Common myeloid progenitor, CD34-positive (primary cell): ENCODE measurements around the gene NDST3.

Experiments
- CTCF ChIA-PET: fragments of 350-600 bp; sonication (Branson Sonifier 250); formaldehyde crosslinking; loops from one replicate; lab custom pipeline; 2021; ENCODE audit warnings: antibody characterized with exemption; lab: Charles Lee
- POLR2A ChIA-PET: fragments of 350-600 bp; sonication (Branson Sonifier 250); formaldehyde crosslinking; loops from one replicate; lab custom pipeline; 2021; ENCODE audit warnings: antibody characterized with exemption; lab: Charles Lee
- DNase-seq, 3 donors: peaks; one replicate each; pipeline versions ENCODE4 v3.0.0 to v3.0.0-alpha.2; 2013
- H3K27ac ChIP-seq, 2 experiments: 1 replicate in 1 of 2; 2 replicates in 1 of 2; pipeline ENCODE4 v1.7.0; 2013; ENCODE audit warnings: inconsistent platforms in 2 of 2, low read length in 2 of 2, mild to moderate bottlenecking in 2 of 2, low read depth in 1 of 2, moderate library complexity in 1 of 2; ENCODE audit not compliant: severe bottlenecking in 2 of 2, insufficient read depth in 1 of 2, poor library complexity in 1 of 2
- H3K27me3 ChIP-seq, 5 experiments: replicated peaks in 2 of 5; 1 replicate in 3 of 5; 2 replicates in 2 of 5; pipeline versions ENCODE4 v1.6.1 to v1.7.0; 2013; ENCODE audit warnings: low read length in 4 of 5, mild to moderate bottlenecking in 2 of 5, moderate library complexity in 2 of 5, inconsistent platforms in 1 of 5; ENCODE audit not compliant: insufficient read depth in 5 of 5, control insufficient read depth in 4 of 5
- H3K36me3 ChIP-seq, 4 experiments: 1 replicate in 2 of 4; 2 replicates in 2 of 4; pipeline versions ENCODE4 v1.6.1 to v1.7.0; 2013; ENCODE audit warnings: low read length in 3 of 4, control low read depth in 1 of 4, mild to moderate bottlenecking in 1 of 4; ENCODE audit not compliant: control insufficient read depth in 4 of 4, insufficient read depth in 4 of 4
- H3K4me1 ChIP-seq, 4 experiments: 1 replicate in 3 of 4; 2 replicates in 1 of 4; pipeline versions ENCODE4 v1.6.1 to v1.7.1; 2013; ENCODE audit warnings: low read length in 3 of 4, mild to moderate bottlenecking in 3 of 4, control low read depth in 1 of 4, inconsistent platforms in 1 of 4, moderate library complexity in 1 of 4; ENCODE audit not compliant: control insufficient read depth in 4 of 4, insufficient read depth in 4 of 4; ENCODE audit errors: control extremely low read depth in 1 of 4
- H3K4me3 ChIP-seq, 7 experiments: 1 replicate in 4 of 7; 2 replicates in 3 of 7; pipeline versions ENCODE4 v1.5.1 to v1.7.0; 2013; ENCODE audit warnings: mild to moderate bottlenecking in 7 of 7, low read length in 6 of 7, moderate library complexity in 6 of 7, inconsistent platforms in 2 of 7, low read depth in 2 of 7, control low read depth in 1 of 7; ENCODE audit not compliant: insufficient read depth in 4 of 7, control insufficient read depth in 1 of 7; ENCODE audit errors: extremely low read depth in 1 of 7
- H3K9me3 ChIP-seq, 5 experiments: 1 replicate in 4 of 5; 2 replicates in 1 of 5; pipeline versions ENCODE4 v1.6.1 to v1.7.1; 2013; ENCODE audit warnings: low read length in 4 of 5, mild to moderate bottlenecking in 2 of 5, inconsistent platforms in 1 of 5, low read depth in 1 of 5, moderate library complexity in 1 of 5; ENCODE audit not compliant: control insufficient read depth in 4 of 5, insufficient read depth in 2 of 5; ENCODE audit errors: control extremely low read depth in 1 of 5
- WGBS: methylation state at CpG from one replicate; pipeline ENCODE4 v1.1.5; 2013; ENCODE audit not compliant: insufficient coverage; 5-methylcytosine and 5-hydroxymethylcytosine counted together

The NDST3 gene

DNA sequence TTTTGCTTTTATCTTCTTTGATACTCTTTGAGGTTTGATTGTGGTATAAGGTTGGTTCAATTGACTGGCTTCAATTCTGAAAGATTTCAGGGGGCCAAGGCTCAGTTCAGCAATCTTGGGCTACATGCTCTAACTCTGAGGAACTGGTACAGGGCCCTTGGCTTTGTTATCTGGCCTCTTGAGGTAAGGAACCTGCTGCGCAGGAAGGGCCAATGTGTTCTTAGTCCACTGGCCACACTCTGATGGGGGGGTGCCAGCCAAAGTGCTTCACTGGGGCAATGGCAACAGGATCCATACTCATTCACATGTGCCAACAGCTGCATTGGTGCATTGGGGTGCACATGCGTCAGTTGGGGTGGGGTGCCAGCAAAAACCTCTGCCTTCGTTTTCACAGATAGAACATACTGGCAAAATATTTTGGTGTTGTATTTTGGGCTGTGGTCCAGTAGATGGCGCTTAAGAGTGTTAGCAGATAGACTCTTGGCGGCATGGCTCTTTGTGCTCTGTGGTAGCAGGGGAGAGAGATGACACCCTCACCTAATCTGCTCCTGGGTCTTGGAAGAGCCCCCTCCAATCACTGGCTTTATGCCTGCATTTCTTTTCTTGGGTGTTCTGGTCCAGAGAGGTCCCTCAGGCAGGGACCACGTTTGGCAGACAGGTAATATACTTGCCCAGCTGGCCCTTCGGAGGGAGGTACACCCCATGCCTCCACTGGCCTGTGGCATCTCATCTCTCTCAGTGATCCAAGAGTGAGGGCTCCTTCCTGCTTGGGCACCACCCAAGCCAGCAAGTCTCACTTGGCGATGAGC is 42.9 kb downstream of the NDST3 start:
- Histone ChIP-seq H3K4me3 (no peak overlapping the region), H3K9me3 (peaks cover 0 to 3% (median 0%) of the 10 kb centered on the region in 5 experiments), H3K36me3 (no peaks in the 10 kb centered on the region), H3K4me1 (no peaks in the 10 kb centered on the region), H3K27me3 (no peaks in the 10 kb centered on the region), H3K27ac (no peak overlapping the region)
- 81% methylated on average over 8 of the region's 8 CpGs for WGBS
- DNase-seq, result peak; percentile 3 to 44 (median 30)
- POLR2A ChIA-PET, result no interaction called here
- CTCF ChIA-PET, result interaction anchor here (0.7 to 1.4 kb wide), 5 partner anchors 16 to 148 kb away, joined by 3 to 4 read pairs (median 3); no protein-coding TSS in a partner anchor

DNA sequence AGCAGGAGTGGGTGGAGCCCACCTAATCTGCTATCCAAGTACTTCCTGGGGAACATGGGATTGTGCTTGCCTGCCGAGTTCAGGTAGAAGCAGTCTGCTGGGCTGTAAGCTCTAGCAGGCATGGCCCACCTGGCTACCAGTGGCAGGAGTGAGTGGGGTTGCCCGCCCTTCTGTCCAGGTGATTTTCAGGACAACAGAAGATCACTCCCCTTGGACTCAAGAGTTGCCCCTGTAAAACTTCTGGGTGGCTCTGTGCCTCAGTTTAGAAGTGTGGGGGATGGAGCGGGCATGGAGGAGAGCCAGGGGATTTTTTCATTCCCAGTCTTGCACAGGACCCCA is 43.5 kb downstream of the NDST3 start:
- POLR2A ChIA-PET, result no interaction called here
- 89% methylated on average over 2 of the region's 3 CpGs for WGBS
- CTCF ChIA-PET, result interaction anchor here (1.3 kb wide), 1 partner anchor 17 kb away, joined by 3 read pairs; no protein-coding TSS in a partner anchor
- Histone ChIP-seq H3K27me3 (no peaks in the 10 kb centered on the region), H3K36me3 (no peaks in the 10 kb centered on the region), H3K9me3 (peaks cover 0 to 3% (median 0%) of the 10 kb centered on the region in 5 experiments), H3K27ac (no peak overlapping the region), H3K4me1 (no peaks in the 10 kb centered on the region), H3K4me3 (no peak overlapping the region)
- DNase-seq, result no peak

DNA sequence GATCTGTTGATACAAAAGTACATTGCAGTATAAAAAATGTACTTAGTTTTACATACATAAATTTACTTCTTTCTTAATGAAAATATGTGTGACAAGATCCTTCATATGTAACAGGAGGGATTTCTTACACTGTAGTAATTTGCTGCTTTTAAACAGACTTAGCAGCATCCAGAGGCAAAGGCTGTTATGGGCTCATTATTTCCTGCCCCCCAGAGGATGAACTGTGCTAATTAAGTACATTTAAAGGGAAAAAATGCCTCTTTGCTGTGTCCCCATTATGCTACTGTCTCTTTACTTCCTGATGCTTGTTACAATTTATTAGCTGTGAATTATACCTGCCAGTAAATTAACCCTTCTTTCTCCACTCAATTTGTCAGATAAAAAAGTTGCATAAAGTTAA is 47.1 kb downstream of the NDST3 start:
- Histone ChIP-seq H3K27me3 (no peaks in the 10 kb centered on the region), H3K27ac (no peak overlapping the region), H3K4me3 (no peak overlapping the region), H3K36me3 (no peaks in the 10 kb centered on the region), H3K4me1 (no peaks in the 10 kb centered on the region), H3K9me3 (peaks cover 0 to 3% (median 0%) of the 10 kb centered on the region in 5 experiments)
- POLR2A ChIA-PET, result no interaction called here
- CTCF ChIA-PET, result interaction anchor here (1.5 kb wide), 1 partner anchor 143 kb away, joined by 4 read pairs; no protein-coding TSS in a partner anchor
- DNase-seq, result no peak

DNA sequence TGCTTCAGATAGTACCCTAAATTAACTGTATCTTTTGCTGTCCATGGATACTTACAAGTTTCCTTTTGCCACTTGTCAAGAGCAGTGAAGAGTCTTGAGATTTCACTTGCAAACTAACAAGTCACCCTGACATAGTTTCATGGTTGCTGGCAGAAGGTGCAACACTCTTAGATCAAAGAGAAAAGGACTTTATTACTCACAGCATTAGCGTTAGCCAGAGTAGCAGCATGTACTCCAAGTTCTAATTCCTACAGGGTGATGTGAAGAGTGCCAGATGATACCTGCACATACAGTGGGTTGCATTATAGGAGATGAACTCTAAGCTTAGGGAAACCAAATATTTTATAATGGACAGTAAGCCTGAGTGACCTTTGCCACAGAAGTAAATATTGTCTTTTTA is 47.9 kb downstream of the NDST3 start:
- peaks cover 0 to under 1% (median 0%) of the 10 kb centered on the region in 5 experiments for H3K9me3 ChIP-seq
- DNase-seq, result no peak
- WGBS, result no CpG with 5 or more reads among the region's 1 CpG
- no peaks in the 10 kb centered on the region for H3K4me1 ChIP-seq
- CTCF ChIA-PET, result interaction anchor here (1.5 kb wide), 1 partner anchor 142 kb away, joined by 4 read pairs; no protein-coding TSS in a partner anchor
- no peaks in the 10 kb centered on the region for H3K27me3 ChIP-seq
- no peak overlapping the region for H3K27ac ChIP-seq
- POLR2A ChIA-PET, result no interaction called here
- no peaks in the 10 kb centered on the region for H3K36me3 ChIP-seq
- H3K4me3 ChIP-seq, result no peak overlapping the region

DNA sequence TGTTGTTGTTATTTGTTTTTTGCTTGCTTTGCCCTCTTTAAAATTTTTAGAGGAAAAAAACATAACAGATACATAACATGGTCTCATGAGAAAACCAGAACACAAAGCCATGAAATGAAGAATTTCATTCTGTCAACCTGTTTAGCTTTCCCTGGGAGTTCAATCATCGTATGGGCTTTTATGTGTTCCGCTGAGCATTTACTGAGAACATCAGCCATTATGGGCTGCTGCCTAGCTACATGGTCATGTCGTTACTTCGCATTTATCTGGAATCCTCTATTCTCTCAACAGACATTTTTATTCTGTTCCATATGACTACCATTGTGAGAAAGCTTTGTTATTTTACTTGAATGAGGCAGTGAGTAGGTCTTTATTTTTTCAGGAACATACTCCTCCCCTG is 51.4 kb downstream of the NDST3 start:
- CTCF ChIA-PET, result interaction anchor here (0.9 kb wide), 1 partner anchor 185 kb away, joined by 3 read pairs; no protein-coding TSS in a partner anchor

DNA sequence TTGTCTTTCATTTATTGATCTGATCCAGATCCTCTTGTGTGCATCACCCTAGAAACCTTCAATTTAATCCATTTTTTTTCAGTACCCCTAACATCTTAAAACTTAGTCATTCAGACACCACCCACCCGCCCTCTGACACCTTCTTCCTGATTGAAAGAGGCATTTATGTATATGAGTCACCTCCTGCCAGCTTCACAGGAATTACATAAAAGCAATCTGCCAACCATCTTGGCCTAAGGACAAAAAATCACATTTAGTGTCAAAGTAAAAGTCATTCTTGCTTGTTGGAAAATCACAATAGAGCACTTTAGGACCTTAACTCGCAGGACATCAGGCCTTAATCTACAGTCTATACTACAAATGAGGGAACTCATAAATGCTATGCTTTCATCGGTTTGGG is 52.1 kb downstream of the NDST3 start:
- H3K9me3 ChIP-seq, result no peaks in the 10 kb centered on the region
- POLR2A ChIA-PET, result no interaction called here
- WGBS, result no CpG with 5 or more reads among the region's 3 CpGs
- no peaks in the 10 kb centered on the region for H3K4me1 ChIP-seq
- no peak overlapping the region for H3K27ac ChIP-seq
- H3K27me3 ChIP-seq, result no peaks in the 10 kb centered on the region
- no peak overlapping the region for H3K4me3 ChIP-seq
- no peaks in the 10 kb centered on the region for H3K36me3 ChIP-seq
- CTCF ChIA-PET, result interaction anchor here (0.9 kb wide), 1 partner anchor 185 kb away, joined by 3 read pairs; no protein-coding TSS in a partner anchor
- peak in 2 of 3 donors; percentile 3 to 31 for DNase-seq

More for the DNA sequence above, 51.4 kb downstream of the NDST3 start:
- POLR2A ChIA-PET, result no interaction called here
- H3K27ac ChIP-seq, result no peak overlapping the region
- H3K9me3 ChIP-seq, result no peaks in the 10 kb centered on the region
- no peaks in the 10 kb centered on the region for H3K36me3 ChIP-seq
- no peaks in the 10 kb centered on the region for H3K27me3 ChIP-seq
- no peak overlapping the region for H3K4me3 ChIP-seq
- no peaks in the 10 kb centered on the region for H3K4me1 ChIP-seq
- no peak for DNase-seq
- WGBS, result 95% methylated on average over 3 of the region's 4 CpGs

DNA sequence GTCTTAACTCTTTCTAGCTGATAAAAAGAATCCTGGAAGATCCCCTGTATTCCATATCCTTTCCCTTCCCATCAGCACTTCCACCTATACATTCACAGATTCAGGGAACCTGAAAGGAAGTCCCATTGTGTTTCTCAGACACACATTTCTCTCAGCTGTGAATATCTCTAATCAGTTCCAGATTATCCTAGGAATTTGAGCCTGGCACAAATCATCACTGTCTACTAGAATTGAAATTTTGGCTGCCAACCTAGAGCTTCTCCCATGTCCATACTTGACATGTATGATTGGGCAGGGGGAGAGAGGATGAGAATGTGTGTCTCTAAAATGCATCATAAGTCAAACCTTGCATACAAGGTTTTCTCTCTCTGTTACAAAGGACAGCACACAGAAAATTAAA is 53.1 kb downstream of the NDST3 start:
- Histone ChIP-seq H3K36me3 (no peaks in the 10 kb centered on the region), H3K27ac (no peak overlapping the region), H3K4me1 (no peaks in the 10 kb centered on the region), H3K9me3 (no peaks in the 10 kb centered on the region), H3K4me3 (no peak overlapping the region), H3K27me3 (no peaks in the 10 kb centered on the region)
- DNase-seq, result no peak
- ChIA-PET CTCF (no interaction called here), POLR2A (no interaction called here)
